K562 (cell line): ENCODE measurements around the gene SLC38A2. TPM values are rescaled to one million over a fixed set of nuclear protein-coding genes. Genes with fewer than 3 reads are reported as not detected.

Experiments
- CBX1 ChIP-seq: sonication (generic); IDR thresholded peaks from 2 replicates; pipeline ENCODE4 v1.6.1; 2016; ENCODE audit warnings: antibody characterized with exemption, low read depth, mild to moderate bottlenecking
- CBX3 ChIP-seq, 2 experiments: IDR thresholded peaks; 1 replicate in 1 of 2; 2 replicates in 1 of 2; pipeline ENCODE4 v1.6.1; 2012; ENCODE audit warnings: inconsistent platforms in 2 of 2, low read length in 2 of 2, borderline replicate concordance in 1 of 2, control low read depth in 1 of 2
- CTBP1 ChIP-seq: fragments of 450-650 bp; IDR thresholded peaks from 2 replicates; pipeline ENCODE4 v1.6.1; 2016; ENCODE audit warnings: borderline replicate concordance
- HIVEP1 ChIP-seq: fragments of 250-450 bp; sonication (Bioruptor Pico); IDR thresholded peaks from 2 replicates; pipeline ENCODE4 v1.4.0; 2020; ENCODE audit warnings: mild to moderate bottlenecking
- IRF2 ChIP-seq: sonication (generic); formaldehyde crosslinking; IDR thresholded peaks from 2 replicates; pipeline ENCODE4 v1.8.1; 2022; ENCODE audit warnings: mild to moderate bottlenecking, missing genetic modification reagents
- MAFG ChIP-seq: fragments of 450-650 bp; conservative IDR thresholded peaks from 2 replicates; pipeline ENCODE4 v1.6.1; 2016; ENCODE audit warnings: missing genetic modification characterization, missing compliant biosample characterization
- PHF8 ChIP-seq: fragments of 200-600 bp; sonication (generic); IDR thresholded peaks from 2 replicates; pipeline ENCODE4 v1.6.1; 2012; ENCODE audit warnings: mixed run types, mild to moderate bottlenecking, inconsistent platforms, low read length, moderate library complexity, borderline replicate concordance
- POLR3A ChIP-seq: IDR thresholded peaks from 2 replicates; pipeline ENCODE4 v1.6.1; 2011; ENCODE audit warnings: borderline replicate concordance, mild to moderate bottlenecking, moderate library complexity; ENCODE audit not compliant: insufficient read length, insufficient read depth; ENCODE audit errors: extremely low read depth
- SAFB ChIP-seq: fragments of 200-400 bp; formaldehyde crosslinking; IDR thresholded peaks from 2 replicates; pipeline ENCODE4 v1.6.1; 2017; ENCODE audit warnings: low read depth, low read length, borderline replicate concordance
- SIRT6 ChIP-seq: IDR thresholded peaks from one replicate; pipeline ENCODE4 v1.6.1; 2012; ENCODE audit warnings: low read depth, mild to moderate bottlenecking, control low read depth, inconsistent platforms, low read length, moderate library complexity
- TAF7 ChIP-seq: fragments of 450-650 bp; IDR thresholded peaks from 2 replicates; pipeline ENCODE4 v1.6.1; 2016; ENCODE audit warnings: missing genetic modification characterization, missing compliant biosample characterization
- TFAP4 ChIP-seq: sonication (generic); formaldehyde crosslinking; IDR thresholded peaks from 2 replicates; pipeline ENCODE4 v1.8.0; 2022; ENCODE audit warnings: missing genetic modification reagents, mild to moderate bottlenecking, moderate library complexity, borderline replicate concordance
- ZC3H11A ChIP-seq: IDR thresholded peaks from 2 replicates; pipeline ENCODE4 v1.6.1; 2012; ENCODE audit warnings: low read depth, low read length, improper control_type of control experiment
- ZNF253 ChIP-seq: fragments of 250-450 bp; sonication (Bioruptor Pico); conservative IDR thresholded peaks from 2 replicates; pipeline ENCODE4 v1.6.1; 2021; ENCODE audit warnings: mild to moderate bottlenecking
- polyA plus RNA-seq, 8 experiments: library from polyadenylated mRNA; depleted of rRNA in 4 of 8; stranded (reverse) in 5 of 8; unstranded in 3 of 8; fragments of >200 nt; fragmentation: Nextera tagmentation in 2 of 8; fragmentation: Illumina TruSeq in 1 of 8; extraction: Ambion mirVana in 2 of 8; extraction: Trizol in 1 of 8; gene quantifications; 2 replicates each; pipeline versions ENCODE4 v1.2.1 to v1.2.3, GENCODE V29; 2011 to 2014; ENCODE audit warnings: inconsistent platforms in 1 of 8, missing spikeins in 1 of 8
- total RNA-seq, 7 experiments: library from RNA; depleted of rRNA in 6 of 7; stranded (reverse); fragments of >200 nt in 6 of 7; fragmentation: Illumina TruSeq in 2 of 7; extraction: Trizol in 2 of 7; gene quantifications; 2 replicates each; pipeline versions ENCODE4 v1.2.1 to v1.2.3, GENCODE V29; 2011 to 2021; ENCODE audit warnings: low replicate concordance in 1 of 7
- TF ChIP-seq, protein P1 (sequence below): fragments of 250-450 bp; sonication (Bioruptor Pico); IDR thresholded peaks from 2 replicates; pipeline ENCODE4 v1.4.0; 2020
- TF ChIP-seq, protein P2 (sequence below), 2 experiments: fragments of 450-650 bp in 1 of 2; sonication (generic) in 1 of 2; formaldehyde crosslinking; conservative IDR thresholded peaks; 2 replicates each; pipeline versions ENCODE4 v1.4.0 to v1.8.1; 2020 to 2022; ENCODE audit warnings: mild to moderate bottlenecking in 1 of 2, missing genetic modification reagents in 1 of 2
- TF ChIP-seq, protein P3 (sequence below): fragments of 450-650 bp; IDR thresholded peaks from 2 replicates; pipeline ENCODE4 v1.6.1; 2014; ENCODE audit warnings: low read depth, mild to moderate bottlenecking, moderate library complexity, borderline replicate concordance
- TF ChIP-seq, protein P4 (sequence below): sonication (generic); formaldehyde crosslinking; IDR thresholded peaks from 2 replicates; pipeline ENCODE4 v1.9.0; 2022; ENCODE audit warnings: mild to moderate bottlenecking, missing genetic modification reagents

SLC38A2 gene
- total and polyA plus RNA-seq, 9 of the 15 experiments (the other 6 are each of a cell fraction or from before 2014, with no cell fraction given), result 98.7 to 292 (median 143) TPM

- no peak; the same call in 1 of the 2 replicates for TF ChIP-seq SAFB
- peak; percentile 95 for TF ChIP-seq CBX1
- no peak for TF ChIP-seq CBX3 (IDR thresholded peaks at IDR 0.05; ENCODE audit: borderline replicate concordance in 1 of 2, low read length in 2 of 2)
- TF ChIP-seq, protein P1, sequence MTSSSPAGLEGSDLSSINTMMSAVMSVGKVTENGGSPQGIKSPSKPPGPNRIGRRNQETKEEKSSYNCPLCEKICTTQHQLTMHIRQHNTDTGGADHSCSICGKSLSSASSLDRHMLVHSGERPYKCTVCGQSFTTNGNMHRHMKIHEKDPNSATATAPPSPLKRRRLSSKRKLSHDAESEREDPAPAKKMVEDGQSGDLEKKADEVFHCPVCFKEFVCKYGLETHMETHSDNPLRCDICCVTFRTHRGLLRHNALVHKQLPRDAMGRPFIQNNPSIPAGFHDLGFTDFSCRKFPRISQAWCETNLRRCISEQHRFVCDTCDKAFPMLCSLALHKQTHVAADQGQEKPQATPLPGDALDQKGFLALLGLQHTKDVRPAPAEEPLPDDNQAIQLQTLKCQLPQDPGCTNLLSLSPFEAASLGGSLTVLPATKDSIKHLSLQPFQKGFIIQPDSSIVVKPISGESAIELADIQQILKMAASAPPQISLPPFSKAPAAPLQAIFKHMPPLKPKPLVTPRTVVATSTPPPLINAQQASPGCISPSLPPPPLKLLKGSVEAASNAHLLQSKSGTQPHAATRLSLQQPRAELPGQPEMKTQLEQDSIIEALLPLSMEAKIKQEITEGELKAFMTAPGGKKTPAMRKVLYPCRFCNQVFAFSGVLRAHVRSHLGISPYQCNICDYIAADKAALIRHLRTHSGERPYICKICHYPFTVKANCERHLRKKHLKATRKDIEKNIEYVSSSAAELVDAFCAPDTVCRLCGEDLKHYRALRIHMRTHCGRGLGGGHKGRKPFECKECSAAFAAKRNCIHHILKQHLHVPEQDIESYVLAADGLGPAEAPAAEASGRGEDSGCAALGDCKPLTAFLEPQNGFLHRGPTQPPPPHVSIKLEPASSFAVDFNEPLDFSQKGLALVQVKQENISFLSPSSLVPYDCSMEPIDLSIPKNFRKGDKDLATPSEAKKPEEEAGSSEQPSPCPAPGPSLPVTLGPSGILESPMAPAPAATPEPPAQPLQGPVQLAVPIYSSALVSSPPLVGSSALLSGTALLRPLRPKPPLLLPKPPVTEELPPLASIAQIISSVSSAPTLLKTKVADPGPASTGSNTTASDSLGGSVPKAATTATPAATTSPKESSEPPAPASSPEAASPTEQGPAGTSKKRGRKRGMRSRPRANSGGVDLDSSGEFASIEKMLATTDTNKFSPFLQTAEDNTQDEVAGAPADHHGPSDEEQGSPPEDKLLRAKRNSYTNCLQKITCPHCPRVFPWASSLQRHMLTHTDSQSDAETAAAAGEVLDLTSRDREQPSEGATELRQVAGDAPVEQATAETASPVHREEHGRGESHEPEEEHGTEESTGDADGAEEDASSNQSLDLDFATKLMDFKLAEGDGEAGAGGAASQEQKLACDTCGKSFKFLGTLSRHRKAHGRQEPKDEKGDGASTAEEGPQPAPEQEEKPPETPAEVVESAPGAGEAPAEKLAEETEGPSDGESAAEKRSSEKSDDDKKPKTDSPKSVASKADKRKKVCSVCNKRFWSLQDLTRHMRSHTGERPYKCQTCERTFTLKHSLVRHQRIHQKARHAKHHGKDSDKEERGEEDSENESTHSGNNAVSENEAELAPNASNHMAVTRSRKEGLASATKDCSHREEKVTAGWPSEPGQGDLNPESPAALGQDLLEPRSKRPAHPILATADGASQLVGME (CRISPR knock-in tag), result no peak
- TF ChIP-seq, protein P2, sequence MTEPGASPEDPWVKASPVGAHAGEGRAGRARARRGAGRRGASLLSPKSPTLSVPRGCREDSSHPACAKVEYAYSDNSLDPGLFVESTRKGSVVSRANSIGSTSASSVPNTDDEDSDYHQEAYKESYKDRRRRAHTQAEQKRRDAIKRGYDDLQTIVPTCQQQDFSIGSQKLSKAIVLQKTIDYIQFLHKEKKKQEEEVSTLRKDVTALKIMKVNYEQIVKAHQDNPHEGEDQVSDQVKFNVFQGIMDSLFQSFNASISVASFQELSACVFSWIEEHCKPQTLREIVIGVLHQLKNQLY (CRISPR knock-in tag; conservative IDR thresholded peaks at IDR 0.05), result no peak
- peak; percentile 89 for TF ChIP-seq TAF7
- no peak for TF ChIP-seq MAFG (tag)
- 0 out of 2 replicates have a peak, but pooled peaks have one; percentile 42 for TF ChIP-seq ZC3H11A
- TF ChIP-seq, protein P3, sequence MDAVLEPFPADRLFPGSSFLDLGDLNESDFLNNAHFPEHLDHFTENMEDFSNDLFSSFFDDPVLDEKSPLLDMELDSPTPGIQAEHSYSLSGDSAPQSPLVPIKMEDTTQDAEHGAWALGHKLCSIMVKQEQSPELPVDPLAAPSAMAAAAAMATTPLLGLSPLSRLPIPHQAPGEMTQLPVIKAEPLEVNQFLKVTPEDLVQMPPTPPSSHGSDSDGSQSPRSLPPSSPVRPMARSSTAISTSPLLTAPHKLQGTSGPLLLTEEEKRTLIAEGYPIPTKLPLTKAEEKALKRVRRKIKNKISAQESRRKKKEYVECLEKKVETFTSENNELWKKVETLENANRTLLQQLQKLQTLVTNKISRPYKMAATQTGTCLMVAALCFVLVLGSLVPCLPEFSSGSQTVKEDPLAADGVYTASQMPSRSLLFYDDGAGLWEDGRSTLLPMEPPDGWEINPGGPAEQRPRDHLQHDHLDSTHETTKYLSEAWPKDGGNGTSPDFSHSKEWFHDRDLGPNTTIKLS, result no peak; the same call in 1 of the 2 replicates
- TF ChIP-seq IRF2, result no peak
- peak; percentile 86 for TF ChIP-seq PHF8
- no peak for TF ChIP-seq ZNF253 (CRISPR knock-in tag)
- peak; percentile 56; the same call in 1 of the 2 replicates for TF ChIP-seq CTBP1
- TF ChIP-seq TFAP4, result peak; percentile 75; the same call in 1 of the 2 replicates
- no peak for TF ChIP-seq POLR3A
- TF ChIP-seq, protein P4, sequence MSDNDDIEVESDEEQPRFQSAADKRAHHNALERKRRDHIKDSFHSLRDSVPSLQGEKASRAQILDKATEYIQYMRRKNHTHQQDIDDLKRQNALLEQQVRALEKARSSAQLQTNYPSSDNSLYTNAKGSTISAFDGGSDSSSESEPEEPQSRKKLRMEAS (CRISPR knock-in tag), result peak; percentile 71
- peak; percentile 30; the same call in 1 of the 2 replicates for TF ChIP-seq HIVEP1 (CRISPR knock-in tag)
- no peak for TF ChIP-seq SIRT6
Measured at GRCh38 chr12:46372544-46373300, at the start of gene SLC38A2 (continued).
